Naive thymus-derived CD8-positive, alpha-beta T cell (primary cell): ENCODE measurements around the gene TJP2. TPM values are rescaled to one million over a fixed set of nuclear protein-coding genes. Genes with fewer than 3 reads are reported as not detected.

ENCODE experiments used
- ATAC-seq, 2 donors: fragments of 150-1000 bp; cut with Tn5 transposase in 1 of 2; sonication (Bioruptor Pico), chemical (Tn5 transposase) in 1 of 2; 1 replicate in 1 of 2; 2 replicates in 1 of 2; pipeline ENCODE4 v1.10.0; 2021; ENCODE audit warnings: mild to moderate bottlenecking in 2 of 2, moderate library complexity in 2 of 2
- POLR2A ChIA-PET: fragments of 350-600 bp; sonication (Branson Sonifier 250); formaldehyde crosslinking; loops from one replicate; lab custom pipeline; 2021; ENCODE audit warnings: antibody characterized with exemption; lab: Charles Lee
- DNase-seq, 10 donors: peaks; one replicate each; pipeline versions ENCODE4 v3.0.0 to v3.0.0-alpha.2; 2020 to 2022
- H3K27ac Mint-ChIP-seq, 10 donors: one replicate each; pipeline ENCODE4 v1.8.0; 2020 to 2022; ENCODE audit warnings: mild to moderate bottlenecking in 10 of 10, mixed read lengths in 10 of 10, moderate library complexity in 4 of 10, inconsistent platforms in 1 of 10
- H3K27me3 Mint-ChIP-seq, 5 donors: one replicate each; pipeline ENCODE4 v1.8.0; 2021 to 2022; ENCODE audit warnings: mixed read lengths in 5 of 5
- H3K36me3 Mint-ChIP-seq, 3 donors: one replicate each; pipeline ENCODE4 v1.8.0; 2020 to 2022; ENCODE audit warnings: mixed read lengths in 3 of 3, mild to moderate bottlenecking in 2 of 3, inconsistent platforms in 1 of 3
- H3K4me1 Mint-ChIP-seq, 4 donors: one replicate each; pipeline ENCODE4 v1.8.0; 2021 to 2022; ENCODE audit warnings: mixed read lengths in 4 of 4
- H3K4me3 Mint-ChIP-seq, 10 donors: one replicate each; pipeline ENCODE4 v1.8.0; 2020 to 2022; ENCODE audit warnings: mild to moderate bottlenecking in 10 of 10, mixed read lengths in 10 of 10, moderate library complexity in 6 of 10, inconsistent platforms in 1 of 10
- H3K9me3 Mint-ChIP-seq, 9 donors: one replicate each; pipeline ENCODE4 v1.8.0; 2020 to 2022; ENCODE audit warnings: mixed read lengths in 9 of 9, mild to moderate bottlenecking in 3 of 9, inconsistent platforms in 1 of 9, moderate library complexity in 1 of 9
- polyA plus RNA-seq, 3 donors: library from polyadenylated mRNA; unstranded; fragments of 300-500 nt; fragmentation: Illumina TruSeq; gene quantifications; one replicate each; pipeline ENCODE4 v1.2.3, GENCODE V29; 2021
- total RNA-seq, 8 experiments: library from RNA in 2 of 8; stranded (reverse) in 2 of 8; gene quantifications; one replicate each; pipeline ENCODE4 v1.2.3 and lab custom pipeline; 2021 to 2026

The TJP2 gene
- total and polyA plus RNA-seq, 5 experiments from 2014 or later: 0.14 to 4.2 (median 2.2) TPM; not detected in 1

DNA sequence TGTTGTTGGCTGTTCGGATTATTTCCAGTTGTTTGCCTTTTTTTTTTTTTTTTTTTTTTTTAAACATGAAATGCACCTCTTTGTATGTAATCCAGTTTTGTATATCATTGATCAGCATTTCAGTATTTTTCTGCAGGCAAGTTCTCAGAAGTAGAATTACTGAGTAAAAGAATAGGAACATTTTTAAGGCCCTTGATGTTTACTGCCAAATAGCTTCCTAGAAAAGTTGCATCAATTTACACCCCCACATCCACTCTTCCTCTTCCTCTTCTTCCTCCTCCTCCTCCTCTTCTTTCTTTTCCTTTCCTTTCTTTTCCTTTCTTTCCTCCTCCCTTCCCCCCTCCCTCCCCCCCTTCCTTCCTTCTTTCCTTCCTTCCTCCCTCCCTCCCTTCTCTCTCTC is 81.5 kb downstream of the TJP2 start:
- POLR2A ChIA-PET: no interaction called here
- ATAC-seq (no peak), DNase-seq (no peak)
- Mint-ChIP-seq H3K27me3 (no peaks in the 10 kb centered on the region), H3K36me3 (peaks cover 0 to 11% (median 9%) of the 10 kb centered on the region in 3 donors), H3K4me1 (no peaks in the 10 kb centered on the region), H3K4me3 (no peak overlapping the region), H3K9me3 (no peaks in the 10 kb centered on the region), H3K27ac (no peak overlapping the region)

DNA sequence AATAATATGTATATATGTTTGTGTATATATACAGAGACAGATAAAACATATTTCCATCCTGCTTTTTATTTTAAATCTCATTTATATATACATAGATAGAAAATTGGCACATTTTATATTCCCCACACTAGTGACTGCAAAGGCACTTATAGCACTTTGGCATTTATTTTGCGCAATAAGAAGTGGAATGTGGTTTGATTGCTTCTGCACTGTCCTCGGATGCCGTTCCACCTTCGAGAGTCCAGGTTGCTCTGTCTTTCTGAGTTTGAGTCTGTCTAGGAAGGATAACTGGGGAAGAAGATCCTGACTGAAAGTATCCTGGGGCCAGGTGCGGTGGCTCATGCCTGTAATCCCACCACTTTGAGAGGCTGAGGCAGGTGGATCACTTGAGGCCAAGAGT is 84.5 kb downstream of the TJP2 start:
- Mint-ChIP-seq H3K4me3 (no peak overlapping the region), H3K36me3 (peaks cover 0 to 6% (median under 1%) of the 10 kb centered on the region in 3 donors), H3K27ac (no peak overlapping the region), H3K4me1 (no peaks in the 10 kb centered on the region), H3K27me3 (peaks cover 0 to 3% (median 0%) of the 10 kb centered on the region in 5 donors), H3K9me3 (no peaks in the 10 kb centered on the region)
- DNase-seq: no peak
- POLR2A ChIA-PET: interaction anchor here (0.7 kb wide), 1 partner anchor 83 kb away, joined by 4 read pairs; no protein-coding TSS in a partner anchor
- ATAC-seq: no peak

DNA sequence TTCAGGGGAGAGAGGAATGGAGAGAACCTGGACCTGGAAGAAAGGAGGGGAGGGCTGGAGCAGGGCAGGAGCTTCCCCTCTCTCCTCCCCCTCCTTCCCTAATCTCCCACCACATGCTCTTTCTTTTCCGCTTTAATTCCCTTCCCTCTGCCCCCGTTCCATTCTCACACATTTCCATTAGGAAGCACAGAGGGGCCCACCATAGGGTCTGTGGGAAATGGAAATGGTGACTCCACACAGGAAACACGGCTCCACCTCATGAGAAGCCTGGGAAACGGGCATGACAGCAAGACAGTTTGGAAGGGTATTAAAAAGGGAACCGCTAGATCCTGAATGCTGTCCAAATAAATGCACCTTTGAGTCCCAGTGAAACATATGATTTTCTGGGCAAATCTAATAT is 86.1 kb downstream of the TJP2 start:
- no peak overlapping the region for H3K27ac Mint-ChIP-seq
- no peaks in the 10 kb centered on the region for H3K4me1 Mint-ChIP-seq
- no peak for DNase-seq
- peaks cover 0 to 2% (median 0%) of the 10 kb centered on the region in 3 donors for H3K36me3 Mint-ChIP-seq
- no peaks in the 10 kb centered on the region for H3K9me3 Mint-ChIP-seq
- POLR2A ChIA-PET: no interaction called here
- ATAC-seq: no peak
- no peak overlapping the region for H3K4me3 Mint-ChIP-seq
- peaks cover 5 to 10% (median 8%) of the 10 kb centered on the region in 5 donors for H3K27me3 Mint-ChIP-seq

DNA sequence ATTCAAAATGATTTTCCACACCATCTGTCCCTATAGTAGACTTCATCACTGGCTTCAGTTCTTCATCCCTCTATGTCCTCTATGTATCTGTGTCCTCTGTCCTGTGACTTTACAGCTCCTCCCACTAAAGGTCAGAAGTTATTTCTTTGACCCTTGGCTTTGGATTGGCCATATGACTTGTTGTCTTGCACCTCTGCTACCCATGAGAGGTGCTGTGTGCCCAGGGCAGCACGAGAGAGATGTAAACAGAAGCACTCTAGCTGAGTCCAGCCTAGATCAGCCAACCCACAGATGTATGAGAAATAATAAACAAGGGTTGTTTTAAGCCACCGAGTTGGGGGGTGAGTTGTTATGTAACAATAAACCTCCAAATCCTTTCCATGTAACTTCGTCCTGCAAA is 87.6 kb downstream of the TJP2 start:
- H3K36me3 Mint-ChIP-seq: peaks cover 0 to 2% (median 0%) of the 10 kb centered on the region in 3 donors
- H3K4me1 Mint-ChIP-seq: no peaks in the 10 kb centered on the region
- peak overlapping the region in 1 of 10 donors; percentile 34 for H3K27ac Mint-ChIP-seq
- POLR2A ChIA-PET: no interaction called here
- ATAC-seq (no peak), DNase-seq (no peak)
- peaks cover 5 to 19% (median 12%) of the 10 kb centered on the region in 5 donors for H3K27me3 Mint-ChIP-seq
- no peak overlapping the region for H3K4me3 Mint-ChIP-seq
- H3K9me3 Mint-ChIP-seq: no peaks in the 10 kb centered on the region

DNA sequence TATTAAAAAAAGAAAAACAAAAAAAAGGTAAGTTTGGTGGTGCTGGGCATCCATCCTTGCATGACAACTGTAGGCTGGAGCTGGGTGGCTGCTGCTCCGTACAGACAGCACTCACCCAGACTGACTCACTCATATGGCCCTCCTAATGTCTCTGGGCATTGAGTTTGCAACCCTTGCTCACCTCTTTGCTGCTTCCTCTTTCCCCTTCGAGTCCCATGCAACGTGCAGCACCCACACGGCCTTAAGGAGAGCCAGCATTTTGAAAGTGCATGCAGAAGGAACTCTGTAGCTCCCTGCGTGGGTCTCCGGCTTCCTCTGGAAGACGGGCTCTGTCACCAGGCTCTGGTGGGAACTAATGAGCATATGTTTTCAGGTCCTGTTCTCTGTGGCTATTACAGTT is 90.4 kb downstream of the TJP2 start:
- peaks cover 11 to 42% (median 13%) of the 10 kb centered on the region in 5 donors for H3K27me3 Mint-ChIP-seq
- no peak overlapping the region for H3K4me3 Mint-ChIP-seq
- peaks cover 0 to 6% (median 2%) of the 10 kb centered on the region in 3 donors for H3K36me3 Mint-ChIP-seq
- no peaks in the 10 kb centered on the region for H3K4me1 Mint-ChIP-seq
- H3K9me3 Mint-ChIP-seq: peaks cover 0 to 13% (median 1%) of the 10 kb centered on the region in 9 donors
- H3K27ac Mint-ChIP-seq: no peak overlapping the region
- POLR2A ChIA-PET: no interaction called here
- DNase-seq: no peak
- no peak for ATAC-seq

DNA sequence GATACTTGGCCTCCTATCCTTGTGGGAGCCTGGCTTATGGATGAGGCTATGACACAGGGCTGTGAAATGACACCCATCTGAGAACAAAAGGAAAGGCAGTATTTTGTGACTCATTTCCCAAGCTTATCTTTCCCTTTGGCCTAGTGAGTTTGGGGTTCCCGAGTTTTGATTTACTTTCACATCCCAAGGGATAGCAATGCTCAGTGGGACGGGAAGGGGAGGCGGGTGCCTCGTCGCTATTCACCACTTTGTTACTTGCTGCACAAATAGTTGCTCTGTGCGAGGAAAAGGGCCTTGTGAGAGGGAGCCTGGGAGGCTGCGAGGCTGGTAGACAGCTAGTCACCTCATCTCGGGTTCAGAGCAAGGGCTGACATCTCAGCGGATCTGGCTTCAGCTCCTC is 91.8 kb downstream of the TJP2 start:
- no peaks in the 10 kb centered on the region for H3K4me1 Mint-ChIP-seq
- H3K27me3 Mint-ChIP-seq: peaks cover 11 to 48% (median 16%) of the 10 kb centered on the region in 5 donors
- no peak overlapping the region for H3K4me3 Mint-ChIP-seq
- no peak overlapping the region for H3K27ac Mint-ChIP-seq
- H3K9me3 Mint-ChIP-seq: peaks cover 0 to 13% (median 1%) of the 10 kb centered on the region in 9 donors
- POLR2A ChIA-PET: no interaction called here
- H3K36me3 Mint-ChIP-seq: peaks cover 0 to 6% (median 2%) of the 10 kb centered on the region in 3 donors
- DNase-seq: no peak
- no peak for ATAC-seq

DNA sequence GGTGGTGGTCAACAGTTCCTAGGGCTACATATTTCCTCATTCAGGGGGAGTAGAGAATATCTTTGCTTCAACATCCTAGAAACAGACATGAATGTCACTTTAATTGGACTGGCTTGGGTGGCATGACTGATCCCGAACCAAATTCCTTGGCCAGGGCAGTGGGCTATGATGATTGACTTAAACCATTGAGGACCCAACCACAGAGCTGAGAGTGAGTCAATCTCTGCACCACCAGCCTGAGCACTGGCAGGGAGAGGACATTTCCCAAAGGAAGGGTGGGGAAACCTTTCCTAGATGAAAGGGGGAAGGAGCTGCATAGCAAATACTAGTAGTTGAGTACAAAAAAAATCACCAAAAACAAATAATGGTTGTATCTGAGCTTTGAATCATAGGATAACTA is 98.1 kb downstream of the TJP2 start:
- POLR2A ChIA-PET: no interaction called here
- Mint-ChIP-seq H3K27ac (no peak overlapping the region), H3K9me3 (peaks cover 1 to 23% (median 10%) of the 10 kb centered on the region in 9 donors), H3K4me3 (no peak overlapping the region), H3K4me1 (no peaks in the 10 kb centered on the region), H3K36me3 (peaks cover 0 to 13% (median 3%) of the 10 kb centered on the region in 3 donors), H3K27me3 (peaks cover 3 to 38% (median 10%) of the 10 kb centered on the region in 5 donors)
- DNase-seq (no peak), ATAC-seq (no peak)

DNA sequence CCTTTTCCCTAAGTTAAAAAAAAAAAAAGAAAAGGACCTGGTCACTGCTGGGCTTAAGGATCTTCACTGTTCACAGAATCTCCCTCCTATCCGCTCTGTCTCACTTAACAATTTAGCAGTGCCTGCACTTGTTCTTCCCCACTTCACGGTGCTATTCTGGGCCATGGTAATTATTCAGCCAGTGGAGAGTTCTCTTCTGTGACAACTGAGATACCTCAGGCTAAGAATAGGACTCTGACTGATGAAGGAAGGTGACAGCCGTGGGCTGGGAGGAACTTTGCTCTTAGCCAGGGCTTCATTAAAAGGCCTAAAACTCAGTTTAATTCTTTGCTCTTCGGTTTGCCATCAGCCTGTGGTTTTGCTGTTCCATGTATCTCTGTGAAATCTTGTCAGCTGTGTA is 99.1 kb downstream of the TJP2 start:
- ATAC-seq (no peak), DNase-seq (no peak)
- Mint-ChIP-seq H3K9me3 (peaks cover 1 to 28% (median 14%) of the 10 kb centered on the region in 9 donors), H3K36me3 (peaks cover 0 to 13% (median 3%) of the 10 kb centered on the region in 3 donors), H3K27me3 (peaks cover 5 to 38% (median 11%) of the 10 kb centered on the region in 5 donors), H3K4me3 (no peak overlapping the region), H3K27ac (no peak overlapping the region), H3K4me1 (no peaks in the 10 kb centered on the region)
- POLR2A ChIA-PET: no interaction called here

DNA sequence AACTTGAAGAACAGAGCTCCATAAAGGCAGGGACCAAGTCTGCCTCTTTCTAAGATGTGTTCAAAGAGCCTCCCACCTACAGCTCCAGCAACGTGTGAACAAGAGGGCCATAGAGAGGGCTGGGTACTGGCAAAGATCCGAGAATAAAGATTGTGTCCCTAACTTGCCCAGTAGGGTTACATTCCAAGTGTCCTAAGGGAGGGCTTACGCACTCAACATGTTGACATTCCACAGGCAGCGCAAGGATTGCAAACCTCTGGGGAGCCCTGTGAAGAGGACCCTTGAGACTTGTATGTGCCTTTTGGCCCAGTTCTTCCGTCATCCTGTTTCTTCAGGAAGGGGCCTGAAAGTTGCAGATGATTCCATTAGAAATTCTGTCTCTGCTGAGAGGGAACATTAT is 102.7 kb downstream of the TJP2 start:
- H3K4me1 Mint-ChIP-seq: no peaks in the 10 kb centered on the region

DNA sequence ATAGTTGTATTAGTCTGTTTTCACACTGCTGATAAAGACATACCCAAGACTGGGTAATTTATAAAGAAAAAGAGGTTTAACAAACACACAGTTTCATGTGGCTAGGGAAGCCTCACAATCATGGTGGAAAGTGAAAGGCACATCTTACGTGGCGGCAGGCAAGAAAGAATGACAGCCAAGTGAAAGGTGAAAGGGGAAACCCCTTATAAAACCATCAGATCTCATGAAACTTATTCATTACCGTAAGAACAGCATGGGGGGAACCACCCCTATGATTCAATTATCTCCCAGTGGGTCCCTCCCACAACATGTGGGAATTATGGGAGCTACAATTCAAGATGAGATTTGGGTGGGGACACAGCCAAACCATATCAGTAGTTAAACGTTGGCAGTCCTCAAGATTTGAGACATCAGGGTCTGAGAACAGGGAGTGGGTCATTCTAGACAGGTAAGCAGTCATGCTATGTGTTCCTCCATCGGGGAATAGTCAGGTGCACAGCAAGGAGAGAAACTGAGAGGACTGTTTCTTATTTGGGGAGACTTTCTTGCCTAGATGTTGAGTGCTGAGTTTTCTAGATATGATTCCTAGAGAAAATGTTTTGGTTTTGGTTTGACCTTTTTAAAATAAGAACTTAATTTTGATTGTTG is 105.1 kb downstream of the TJP2 start:
- Mint-ChIP-seq H3K27me3 (peaks cover 7 to 34% (median 19%) of the 10 kb centered on the region in 5 donors), H3K4me3 (no peak overlapping the region), H3K27ac (no peak overlapping the region), H3K4me1 (no peaks in the 10 kb centered on the region), H3K9me3 (peaks cover 0 to 29% (median 16%) of the 10 kb centered on the region in 9 donors), H3K36me3 (peaks cover 0 to 6% (median 3%) of the 10 kb centered on the region in 3 donors)
- no peak for DNase-seq
- POLR2A ChIA-PET: no interaction called here
- no peak for ATAC-seq

More for the DNA sequence above, 102.7 kb downstream of the TJP2 start:
- Mint-ChIP-seq H3K27ac (no peak overlapping the region), H3K9me3 (peaks cover 0 to 32% (median 14%) of the 10 kb centered on the region in 9 donors), H3K27me3 (peaks cover 4 to 24% (median 12%) of the 10 kb centered on the region in 5 donors), H3K36me3 (peaks cover 0 to 7% (median 3%) of the 10 kb centered on the region in 3 donors), H3K4me3 (no peak overlapping the region)
- POLR2A ChIA-PET: no interaction called here
- no peak for DNase-seq
- no peak for ATAC-seq

DNA sequence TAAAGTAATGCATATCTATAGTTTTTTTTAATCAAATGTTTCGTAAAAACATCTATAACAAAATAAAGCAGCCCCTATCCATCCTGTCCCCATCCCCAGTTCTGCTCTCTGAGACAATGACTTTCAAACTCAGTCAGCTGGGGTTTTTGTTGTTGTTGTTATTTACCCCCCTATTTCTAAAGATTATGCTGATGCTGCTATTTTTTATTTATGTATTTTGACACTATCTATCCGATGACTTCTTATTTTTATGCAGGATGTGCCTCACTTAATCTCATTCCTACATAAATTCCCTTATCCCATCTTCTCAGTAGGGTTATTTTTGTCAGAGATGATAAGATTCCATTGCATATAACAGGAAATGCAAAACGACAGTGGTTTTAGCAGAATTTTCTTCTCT is 105.7 kb downstream of the TJP2 start:
- Mint-ChIP-seq H3K9me3 (peaks cover 0 to 27% (median 12%) of the 10 kb centered on the region in 9 donors), H3K4me3 (no peak overlapping the region), H3K27me3 (peaks cover 7 to 39% (median 19%) of the 10 kb centered on the region in 5 donors), H3K27ac (no peak overlapping the region), H3K4me1 (no peaks in the 10 kb centered on the region), H3K36me3 (peaks cover 0 to under 1% (median 0%) of the 10 kb centered on the region in 3 donors)
- ATAC-seq: no peak
- POLR2A ChIA-PET: no interaction called here
- DNase-seq: no peak

DNA sequence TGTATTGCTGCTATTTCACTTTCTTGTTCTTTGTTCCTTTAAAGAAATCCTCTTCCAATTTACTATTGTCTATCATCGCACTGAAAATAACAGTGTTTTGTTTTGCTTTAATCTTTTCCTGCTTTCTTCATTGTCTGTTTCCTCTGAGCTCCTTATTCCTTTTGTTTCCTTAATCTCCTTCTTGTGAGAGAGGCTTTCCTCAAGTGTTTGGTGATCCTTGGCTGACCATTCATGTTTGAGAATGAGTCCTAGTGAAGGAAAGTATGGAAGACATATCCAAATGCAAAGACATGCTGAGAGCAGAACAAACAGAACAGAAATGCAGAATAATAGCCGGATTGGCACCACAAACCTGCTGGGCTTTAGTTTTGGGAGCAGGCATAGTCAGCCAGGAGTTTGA is 108.9 kb downstream of the TJP2 start:
- POLR2A ChIA-PET: no interaction called here
- H3K27me3 Mint-ChIP-seq: peaks cover 18 to 49% (median 36%) of the 10 kb centered on the region in 5 donors
- H3K9me3 Mint-ChIP-seq: peaks cover 0 to 18% (median 6%) of the 10 kb centered on the region in 9 donors
- no peak for DNase-seq
- no peak overlapping the region for H3K27ac Mint-ChIP-seq
- no peaks in the 10 kb centered on the region for H3K4me1 Mint-ChIP-seq
- no peaks in the 10 kb centered on the region for H3K36me3 Mint-ChIP-seq
- ATAC-seq: no peak
- no peak overlapping the region for H3K4me3 Mint-ChIP-seq

DNA sequence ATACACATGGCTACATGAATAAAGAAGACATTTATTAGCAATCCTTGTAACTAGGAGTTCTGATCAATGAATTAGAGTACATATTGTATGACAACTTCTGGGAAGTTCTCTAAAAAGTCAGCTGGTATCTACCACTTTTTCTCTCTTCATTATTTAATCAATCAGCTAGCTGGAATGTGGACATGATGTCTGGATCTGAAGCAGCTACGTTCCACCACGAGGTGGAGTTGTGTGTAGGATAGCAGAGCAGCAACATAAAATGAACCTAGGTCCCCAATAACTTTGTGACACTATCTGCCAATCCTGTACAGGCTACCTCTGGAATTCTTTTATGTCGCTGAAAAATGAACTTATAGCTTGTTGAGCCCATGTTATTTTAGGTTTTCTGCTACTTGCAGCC is 118.0 kb downstream of the TJP2 start:
- no peak overlapping the region for H3K4me3 Mint-ChIP-seq
- ATAC-seq (no peak), DNase-seq (no peak)
- H3K9me3 Mint-ChIP-seq: peaks cover 0 to 8% (median 0%) of the 10 kb centered on the region in 9 donors
- no peaks in the 10 kb centered on the region for H3K4me1 Mint-ChIP-seq
- peaks cover 3 to 31% (median 9%) of the 10 kb centered on the region in 5 donors for H3K27me3 Mint-ChIP-seq
- POLR2A ChIA-PET: no interaction called here
- H3K27ac Mint-ChIP-seq: no peak overlapping the region
- no peaks in the 10 kb centered on the region for H3K36me3 Mint-ChIP-seq
